ENCODE data around the gene SERPING1. TPM values are rescaled to one million over a fixed set of nuclear protein-coding genes. Genes with fewer than 3 reads are reported as not detected.

SERPING1 gene
- total and polyA plus RNA-seq, 2 experiments from 2014 or later = 147 to 319 TPM

GRCh38 chr11:57616595-57616994, 19.1 kb downstream of the SERPING1 start:
- Histone ChIP-seq H3K9me2 (ENCODE audit: insufficient read depth) (no peaks in the 10 kb centered on the region), H3K27me3 (replicated peaks; ENCODE audit: insufficient read depth) (no peaks in the 10 kb centered on the region), H2AFZ (no peak overlapping the region), H3K79me2 (ENCODE audit: insufficient read depth) (no peaks in the 10 kb centered on the region), H3F3A (ENCODE audit: insufficient read depth) (no peaks in the 10 kb centered on the region), H3K4me2 (ENCODE audit: unreplicated experiment) (no peak overlapping the region), H3K36me3 (ENCODE audit: low read depth) (peaks cover 4% of the 10 kb centered on the region; the same call in 1 of the 2 replicates), H3K4me3 (no peak overlapping the region), H3K9me3 (ENCODE audit: low read depth) (no peaks in the 10 kb centered on the region), H3K9ac (no peak overlapping the region), H3K4me1 (ENCODE audit: insufficient read depth) (no peaks in the 10 kb centered on the region), H4K20me1 (ENCODE audit: insufficient read depth) (no peaks in the 10 kb centered on the region), H3K27ac (no peak overlapping the region)
- TF ChIP-seq EZH2phosphoT487 (IDR thresholded peaks at IDR 0.05; ENCODE audit: insufficient read depth, low read depth) = no peak
- no peak for TF ChIP-seq EZH2 (IDR thresholded peaks at IDR 0.05; ENCODE audit: insufficient read depth, poor library complexity, severe bottlenecking)
- WGBS, 2 experiments (ENCODE audit: low coverage in 1 of 2, low lambda C conversion rate in 2 of 2, missing lambda C conversion rate in 2 of 2) = 59 to 60% methylated on average over 3 of the region's 3 CpGs
- in situ Hi-C loops (cut with MboI) = no loop called here
- DNase-seq = no peak

DNA sequence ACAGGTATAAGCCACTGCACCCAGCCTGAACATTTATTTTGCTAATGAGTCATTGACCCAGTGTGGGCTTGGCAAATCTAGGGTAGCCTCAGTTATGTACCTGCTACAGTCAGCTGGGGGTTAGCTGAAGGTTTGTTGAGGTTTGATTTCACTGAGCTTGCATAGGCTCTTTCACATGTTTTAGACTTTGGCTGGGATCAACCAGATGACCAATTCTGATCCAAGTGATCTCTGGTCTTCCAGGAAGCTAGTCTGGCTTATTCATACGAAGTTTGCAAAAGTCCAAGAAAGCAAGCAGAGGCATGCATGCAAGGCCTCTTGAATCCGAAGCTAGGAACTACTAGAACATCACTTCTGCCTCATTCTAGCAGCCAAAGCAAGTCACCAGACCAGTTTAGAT, 21.0 kb downstream of the SERPING1 start:
- 58 to 66% methylated on average over 2 of the region's 2 CpGs for WGBS, 2 experiments (ENCODE audit: low coverage in 1 of 2, low lambda C conversion rate in 2 of 2, missing lambda C conversion rate in 2 of 2)
- Histone ChIP-seq H3K4me2 (ENCODE audit: unreplicated experiment) (no peak overlapping the region), H3K9me3 (ENCODE audit: low read depth) (no peaks in the 10 kb centered on the region), H3K4me3 (no peak overlapping the region), H3K9me2 (ENCODE audit: insufficient read depth) (no peaks in the 10 kb centered on the region), H3K4me1 (ENCODE audit: insufficient read depth) (no peaks in the 10 kb centered on the region), H3K9ac (no peak overlapping the region), H3F3A (ENCODE audit: insufficient read depth) (no peaks in the 10 kb centered on the region), H4K20me1 (ENCODE audit: insufficient read depth) (no peaks in the 10 kb centered on the region), H3K36me3 (ENCODE audit: low read depth) (no peaks in the 10 kb centered on the region; the same call in 1 of the 2 replicates), H3K27ac (no peak overlapping the region), H2AFZ (no peak overlapping the region), H3K27me3 (replicated peaks; ENCODE audit: insufficient read depth) (no peaks in the 10 kb centered on the region), H3K79me2 (ENCODE audit: insufficient read depth) (no peaks in the 10 kb centered on the region)
- TF ChIP-seq EZH2 (IDR thresholded peaks at IDR 0.05; ENCODE audit: insufficient read depth, poor library complexity, severe bottlenecking) (no peak), EZH2phosphoT487 (IDR thresholded peaks at IDR 0.05; ENCODE audit: insufficient read depth, low read depth) (no peak)
- in situ Hi-C loops (cut with MboI) = no loop called here
- no peak for DNase-seq

DNA sequence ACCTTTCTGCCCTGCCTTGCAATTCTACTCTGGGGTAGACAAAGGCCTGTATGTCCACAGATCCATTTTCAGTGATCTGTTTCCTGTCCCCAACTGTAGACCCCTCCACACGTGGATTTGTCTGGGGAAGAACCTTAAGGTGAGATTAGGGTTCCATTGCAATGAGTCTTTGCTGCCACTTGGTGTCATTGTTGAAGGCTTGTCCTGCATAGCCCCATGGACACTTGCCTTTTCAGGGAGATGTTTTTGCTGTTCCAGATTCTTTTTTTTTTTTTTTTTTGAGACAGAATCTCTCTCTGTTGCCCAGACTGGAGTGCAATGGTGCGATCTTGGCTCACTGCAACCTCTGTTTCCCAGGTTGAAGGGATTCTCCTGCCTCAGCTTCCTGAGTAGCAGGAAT, 21.8 kb downstream of the SERPING1 start:
- Histone ChIP-seq H3K4me2 (ENCODE audit: unreplicated experiment) (no peak overlapping the region), H3K4me3 (no peak overlapping the region), H2AFZ (no peak overlapping the region), H3K9me2 (ENCODE audit: insufficient read depth) (no peaks in the 10 kb centered on the region), H3K9me3 (ENCODE audit: low read depth) (no peaks in the 10 kb centered on the region), H3F3A (ENCODE audit: insufficient read depth) (no peaks in the 10 kb centered on the region), H3K27me3 (replicated peaks; ENCODE audit: insufficient read depth) (no peaks in the 10 kb centered on the region), H3K4me1 (ENCODE audit: insufficient read depth) (no peaks in the 10 kb centered on the region), H3K79me2 (ENCODE audit: insufficient read depth) (no peaks in the 10 kb centered on the region), H3K9ac (no peak overlapping the region), H4K20me1 (ENCODE audit: insufficient read depth) (no peaks in the 10 kb centered on the region), H3K36me3 (ENCODE audit: low read depth) (no peaks in the 10 kb centered on the region; the same call in 1 of the 2 replicates), H3K27ac (no peak overlapping the region)
- TF ChIP-seq EZH2 (IDR thresholded peaks at IDR 0.05; ENCODE audit: insufficient read depth, poor library complexity, severe bottlenecking) (no peak), EZH2phosphoT487 (IDR thresholded peaks at IDR 0.05; ENCODE audit: insufficient read depth, low read depth) (no peak)
- in situ Hi-C loops (cut with MboI) = no loop called here
- 90 to 92% methylated on average over 2 of the region's 2 CpGs for WGBS, 2 experiments (ENCODE audit: low coverage in 1 of 2, low lambda C conversion rate in 2 of 2, missing lambda C conversion rate in 2 of 2)
- no peak for DNase-seq

GRCh38 chr11:57620467-57620866, 23.0 kb downstream of the SERPING1 start:
- H3F3A ChIP-seq (ENCODE audit: insufficient read depth) = no peaks in the 10 kb centered on the region
- H3K4me3 ChIP-seq = no peak overlapping the region
- H3K79me2 ChIP-seq (ENCODE audit: insufficient read depth) = no peaks in the 10 kb centered on the region
- no peak for DNase-seq
- in situ Hi-C loops (cut with MboI) = no loop called here
- H4K20me1 ChIP-seq (ENCODE audit: insufficient read depth) = no peaks in the 10 kb centered on the region
- H3K27me3 ChIP-seq (replicated peaks; ENCODE audit: insufficient read depth) = no peaks in the 10 kb centered on the region
- no peak overlapping the region for H3K4me2 ChIP-seq (ENCODE audit: unreplicated experiment)
- H2AFZ ChIP-seq = no peak overlapping the region
- H3K9ac ChIP-seq = no peak overlapping the region
- H3K9me3 ChIP-seq (ENCODE audit: low read depth) = no peaks in the 10 kb centered on the region
- TF ChIP-seq EZH2phosphoT487 (IDR thresholded peaks at IDR 0.05; ENCODE audit: insufficient read depth, low read depth) (no peak), EZH2 (IDR thresholded peaks at IDR 0.05; ENCODE audit: insufficient read depth, poor library complexity, severe bottlenecking) (no peak)
- H3K4me1 ChIP-seq (ENCODE audit: insufficient read depth) = no peaks in the 10 kb centered on the region
- H3K9me2 ChIP-seq (ENCODE audit: insufficient read depth) = no peaks in the 10 kb centered on the region
- H3K36me3 ChIP-seq (ENCODE audit: low read depth) = no peaks in the 10 kb centered on the region; the same call in 1 of the 2 replicates
- H3K27ac ChIP-seq = no peak overlapping the region

DNA sequence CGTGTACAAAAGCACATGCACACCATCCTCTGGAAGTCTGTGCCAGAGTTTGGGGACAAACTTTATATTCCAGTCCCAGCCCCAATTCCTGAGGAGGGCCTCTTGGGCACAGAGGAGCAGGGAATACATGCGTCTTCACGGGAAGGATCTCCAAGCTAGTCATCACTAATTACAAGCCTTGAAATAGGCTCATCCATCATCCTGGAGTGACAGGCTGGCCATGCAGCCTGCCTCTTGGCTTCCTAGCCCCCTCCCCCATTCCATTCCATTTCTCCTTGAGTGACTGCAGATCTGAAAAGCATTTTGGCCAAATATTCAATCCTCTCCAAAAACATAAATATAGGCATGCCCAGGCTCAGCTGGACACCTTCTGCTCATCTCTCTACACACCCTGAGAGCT, 24.8 kb downstream of the SERPING1 start:
- Histone ChIP-seq H3K27ac (no peak overlapping the region), H3K4me3 (no peak overlapping the region), H3K79me2 (ENCODE audit: insufficient read depth) (no peaks in the 10 kb centered on the region), H3K9me2 (ENCODE audit: insufficient read depth) (no peaks in the 10 kb centered on the region), H3K4me2 (ENCODE audit: unreplicated experiment) (no peak overlapping the region), H4K20me1 (ENCODE audit: insufficient read depth) (no peaks in the 10 kb centered on the region), H3F3A (ENCODE audit: insufficient read depth) (no peaks in the 10 kb centered on the region), H3K27me3 (replicated peaks; ENCODE audit: insufficient read depth) (no peaks in the 10 kb centered on the region), H3K36me3 (ENCODE audit: low read depth) (no peaks in the 10 kb centered on the region; the same call in 1 of the 2 replicates), H2AFZ (no peak overlapping the region), H3K9me3 (ENCODE audit: low read depth) (no peaks in the 10 kb centered on the region), H3K9ac (no peak overlapping the region), H3K4me1 (ENCODE audit: insufficient read depth) (no peaks in the 10 kb centered on the region)
- WGBS, 2 experiments (ENCODE audit: low coverage in 1 of 2, low lambda C conversion rate in 2 of 2, missing lambda C conversion rate in 2 of 2) = 39 to 41% methylated on average over 3 of the region's 3 CpGs
- DNase-seq = no peak
- TF ChIP-seq EZH2phosphoT487 (IDR thresholded peaks at IDR 0.05; ENCODE audit: insufficient read depth, low read depth) = no peak
- TF ChIP-seq EZH2 (IDR thresholded peaks at IDR 0.05; ENCODE audit: insufficient read depth, poor library complexity, severe bottlenecking) = no peak
- in situ Hi-C loops (cut with MboI) = no loop called here

Measured in GM23248 (cell line).